Measurements from ENCODE around the gene TFPI.

DNA sequence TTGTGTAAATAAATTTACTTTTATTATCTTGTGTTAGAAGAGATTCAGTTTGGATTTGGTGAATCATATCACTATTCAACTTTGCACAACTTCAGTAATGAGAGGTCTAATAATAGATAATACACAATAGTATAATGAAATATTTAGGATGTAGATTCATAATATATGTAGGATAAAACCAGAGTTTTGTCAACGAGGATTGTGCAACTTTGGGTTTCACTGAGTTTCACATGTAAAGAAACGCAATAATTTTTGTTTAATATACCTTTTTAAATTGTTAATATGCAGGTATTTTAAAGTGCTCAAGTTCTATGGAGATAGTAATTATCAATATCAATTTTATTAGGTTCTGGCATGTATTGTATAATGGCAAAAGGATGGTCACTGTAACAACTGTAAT is 111.5 kb downstream of the TFPI start:
- no peak for TF ChIP-seq CTCF (IDR thresholded peaks at IDR 0.05)
- no peak for TF ChIP-seq POLR2A (IDR thresholded peaks at IDR 0.05)
- no peak for TF ChIP-seq POLR2AphosphoS5 (IDR thresholded peaks at IDR 0.05)
- TF ChIP-seq EP300 (IDR thresholded peaks at IDR 0.05; ENCODE audit: low read depth): no peak

All from transverse colon (tissue), 4 donors.